ENCODE data around the gene CEP128.

Gene CEP128

GRCh38 chr14:80587096-80587724 lies 354.3 kb downstream of the CEP128 start:
- peak; percentile 5 for DNase-seq

GRCh38 chr14:80586131-80586530 lies 355.4 kb downstream of the CEP128 start:
- DNase-seq = no peak

DNA sequence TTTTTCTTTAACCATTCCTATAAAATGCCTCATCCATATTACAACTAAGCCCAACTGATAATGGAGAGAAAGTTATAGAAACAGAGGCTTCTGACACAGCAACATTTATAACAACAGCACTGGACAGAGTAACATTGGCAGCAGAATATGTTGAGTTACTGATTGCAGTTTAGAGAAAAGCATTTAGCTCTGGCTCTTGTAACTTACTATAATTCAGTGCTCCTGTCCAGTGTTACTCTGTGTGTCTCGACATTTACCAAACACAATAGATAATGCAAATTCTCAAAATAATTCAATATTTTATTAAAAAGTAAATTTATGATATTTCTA lies 356.1 kb downstream of the CEP128 start:
- DNase-seq = no peak

DNA sequence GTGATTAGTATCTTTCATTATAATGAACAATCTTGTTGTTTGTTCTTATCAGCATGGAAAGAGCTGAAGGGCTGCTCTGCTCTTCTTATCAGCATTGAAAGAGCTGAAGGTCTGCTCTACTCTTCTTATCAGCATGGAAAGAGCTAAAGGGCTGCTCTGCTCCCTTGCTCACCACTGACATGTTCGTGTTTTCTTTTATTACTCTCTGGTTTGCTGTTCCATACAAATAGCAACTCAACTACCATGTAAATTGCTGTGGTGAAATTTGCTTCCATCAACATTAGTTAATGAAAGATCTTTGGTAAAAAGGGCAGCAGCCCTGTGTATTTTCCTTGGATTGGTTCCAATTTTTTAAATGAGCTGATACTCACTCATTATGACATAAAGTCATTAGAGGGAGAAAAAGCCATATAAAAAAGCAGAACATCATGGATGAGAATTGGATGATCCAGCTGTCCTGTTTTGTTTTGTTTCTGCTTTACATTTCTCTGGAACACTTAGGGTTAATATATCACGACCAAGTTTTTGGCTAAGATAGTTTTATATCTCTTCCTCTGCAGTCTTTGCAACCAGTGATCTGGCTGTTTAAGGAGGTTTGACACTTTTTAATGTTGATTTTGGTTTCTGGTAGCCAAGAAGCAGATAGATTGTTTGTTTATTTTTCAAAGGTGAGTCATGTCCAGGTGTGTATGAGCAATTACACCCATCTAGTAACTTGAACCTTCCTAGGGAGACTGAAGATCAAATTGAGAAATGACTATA lies 356.6 kb downstream of the CEP128 start:
- DNase-seq = no peak

DNA sequence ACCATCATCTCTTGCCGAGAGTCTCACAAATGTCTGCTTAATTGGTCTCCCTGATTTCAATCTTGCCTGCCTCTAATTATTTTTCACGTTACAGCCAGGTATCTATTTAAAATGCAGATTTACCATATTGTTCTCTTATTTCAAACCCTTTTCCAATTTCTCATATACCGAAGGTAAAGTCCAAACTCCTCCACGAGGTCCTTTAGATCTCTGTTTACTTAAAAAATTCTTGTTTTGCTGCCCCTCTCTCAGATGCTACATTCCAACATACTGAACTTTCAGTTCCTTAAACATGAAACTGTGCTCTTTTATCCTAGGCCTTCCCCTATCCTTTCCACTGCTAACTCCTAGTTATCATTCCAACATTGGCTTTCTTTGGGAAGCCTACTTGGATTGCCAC lies 363.9 kb downstream of the CEP128 start:
- DNase-seq = no peak

GRCh38 chr14:80576401-80576800 lies 365.1 kb downstream of the CEP128 start:
- DNase-seq = no peak

- no peak for DNase-seq
These were observed 365.8 kb downstream of the CEP128 start for GRCh38 chr14:80575763-80576162.

DNA sequence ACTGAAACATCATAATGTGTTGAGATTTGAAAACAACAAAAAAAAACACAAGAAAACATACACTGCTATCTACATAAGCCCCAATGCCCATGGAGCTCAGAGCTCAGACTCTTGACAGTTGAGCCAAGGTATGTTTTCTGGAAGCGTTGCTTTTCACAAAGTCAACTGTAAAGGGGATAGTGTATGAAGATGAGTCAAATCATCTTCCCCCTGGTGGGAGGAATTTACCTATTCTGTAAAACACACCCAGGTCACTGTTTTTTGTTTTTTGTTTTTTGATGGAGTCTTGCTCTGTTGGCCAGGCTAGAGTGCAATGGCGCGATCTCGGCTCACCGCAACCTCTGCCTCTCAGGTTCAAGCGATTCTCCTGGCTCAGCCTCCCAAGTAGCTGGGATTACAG lies 368.9 kb downstream of the CEP128 start:
- no peak for DNase-seq

GRCh38 chr14:80570930-80571298 lies 370.6 kb downstream of the CEP128 start:
- DNase-seq = no peak

GRCh38 chr14:80567905-80568536 lies 373.5 kb downstream of the CEP128 start:
- no peak for DNase-seq

DNA sequence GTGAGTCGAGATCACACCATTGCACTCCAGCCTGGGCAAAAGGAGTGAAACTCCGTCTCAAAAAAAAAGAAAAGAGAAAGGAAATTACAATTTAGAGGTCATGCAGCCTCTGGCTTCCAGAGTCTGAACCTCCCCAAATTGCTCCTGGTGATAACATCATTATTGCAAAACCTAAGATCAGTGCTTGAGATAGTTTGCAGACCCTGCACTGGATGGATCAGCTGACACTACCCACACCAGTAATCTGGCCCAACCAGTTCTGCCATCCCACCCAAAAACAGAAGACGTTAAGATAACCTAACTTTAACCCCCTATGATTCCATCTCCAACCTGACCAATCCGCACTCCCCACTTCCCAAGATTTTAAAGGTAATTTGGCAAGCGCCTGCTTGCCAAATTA lies 376.5 kb downstream of the CEP128 start:
- DNase-seq = no peak

GRCh38 chr14:80564051-80564450 lies 377.5 kb downstream of the CEP128 start:
- no peak for DNase-seq

DNA sequence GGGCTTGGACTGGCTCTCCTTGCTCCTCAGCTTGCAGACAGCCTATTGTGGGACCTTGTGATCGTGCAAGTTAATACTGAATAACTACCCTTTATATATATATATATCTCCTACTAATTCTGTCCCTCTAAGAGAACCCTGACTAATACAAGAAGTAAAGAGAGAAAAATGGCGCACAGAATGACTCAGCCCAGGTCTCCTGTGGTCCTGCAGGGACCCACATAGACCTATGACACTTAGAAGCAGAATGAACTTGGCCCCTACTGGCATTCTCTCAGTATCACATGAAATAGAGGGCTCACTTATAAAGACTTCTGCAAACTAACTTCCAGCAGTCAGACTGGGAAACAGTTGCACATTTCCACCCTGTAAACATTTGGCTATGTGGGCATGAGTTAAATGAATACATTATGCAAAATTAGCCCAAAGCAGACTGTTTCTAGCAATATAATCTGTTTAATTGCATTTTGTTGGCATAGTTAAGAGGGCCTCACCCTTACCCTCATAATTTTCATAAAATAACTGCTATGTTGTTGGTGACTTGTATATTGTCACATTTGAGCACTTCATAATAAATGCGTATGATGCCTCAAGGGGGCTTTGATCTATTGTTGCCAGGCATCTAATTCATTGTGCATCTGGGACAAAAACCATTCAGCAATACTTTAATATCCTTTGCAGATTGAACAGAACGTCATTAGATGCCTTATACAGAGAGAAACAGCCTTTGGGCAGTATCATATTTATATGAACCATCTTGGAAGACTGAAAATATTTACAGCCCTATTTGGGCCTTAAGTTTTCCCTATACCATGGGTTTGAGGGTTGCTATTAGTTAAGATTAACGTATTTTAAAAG lies 380.5 kb downstream of the CEP128 start:
- DNase-seq = no peak

- no peak for DNase-seq
These were observed 387.4 kb downstream of the CEP128 start for GRCh38 chr14:80554139-80554538.

DNA sequence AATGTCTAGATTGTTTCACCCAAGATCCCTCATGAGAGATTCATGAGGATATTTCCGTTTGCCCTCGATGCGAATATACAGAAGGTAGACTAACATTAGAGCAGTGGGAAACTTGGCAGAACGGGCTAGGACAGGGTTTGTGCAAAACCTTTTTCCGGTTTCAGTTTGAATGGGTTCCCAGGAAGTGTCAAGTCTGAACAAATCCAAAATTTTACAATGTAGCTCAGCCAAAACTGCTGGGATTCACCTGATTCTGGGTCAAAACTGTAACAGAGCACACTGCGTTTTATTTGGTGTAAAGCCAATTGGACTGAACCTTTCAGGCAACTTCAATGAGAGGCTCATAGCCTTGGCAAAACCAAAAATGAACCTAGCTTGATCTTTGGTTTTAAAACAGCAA lies 392.4 kb downstream of the CEP128 start:
- DNase-seq = no peak

- DNase-seq = no peak
These were observed 395.3 kb downstream of the CEP128 start for GRCh38 chr14:80545935-80546854.

DNA sequence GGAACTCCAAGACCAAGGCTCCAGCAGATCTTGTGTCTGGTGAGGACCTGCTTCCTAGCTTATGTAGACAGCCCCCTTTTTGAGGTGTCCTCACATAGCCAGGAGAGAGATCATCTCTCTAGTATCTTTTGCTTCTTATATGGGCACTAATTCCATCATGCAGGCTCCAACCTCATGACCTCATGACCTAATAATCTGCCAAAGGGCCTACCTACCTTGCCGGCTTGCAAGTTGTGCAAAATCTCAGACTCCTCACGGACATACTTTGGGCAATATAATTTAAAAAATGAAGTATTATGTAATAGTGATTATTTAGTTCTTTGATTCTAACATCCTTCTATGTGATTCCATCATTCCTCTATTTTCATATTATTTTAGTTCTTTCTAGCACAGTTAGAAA lies 397.2 kb downstream of the CEP128 start:
- DNase-seq = no peak

- DNase-seq = no peak
These were observed 398.3 kb downstream of the CEP128 start for GRCh38 chr14:80543211-80543610.

- DNase-seq = no peak
These were observed 402.7 kb downstream of the CEP128 start for GRCh38 chr14:80538633-80539375.

- DNase-seq = no peak
These were observed 403.9 kb downstream of the CEP128 start for GRCh38 chr14:80537626-80538025.

DNA sequence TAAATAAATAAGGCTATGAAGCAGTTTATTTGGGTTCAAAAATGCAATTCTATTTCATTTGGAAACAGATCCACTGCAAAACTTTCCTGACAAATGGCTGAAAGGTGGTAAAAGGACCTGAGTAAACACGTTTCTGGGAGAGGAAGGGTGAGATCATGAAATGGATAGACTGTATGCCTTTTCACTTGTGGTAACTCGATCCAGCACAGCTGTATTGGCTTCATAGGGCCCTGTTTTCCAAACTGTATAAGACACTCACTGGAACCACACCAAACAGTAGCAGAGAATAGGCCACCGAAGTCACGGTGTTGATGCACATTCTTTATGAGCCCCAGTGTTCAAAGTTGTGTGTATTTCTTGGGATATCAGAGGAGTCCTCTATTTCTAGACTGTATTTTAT lies 405.1 kb downstream of the CEP128 start:
- no peak for DNase-seq

DNA sequence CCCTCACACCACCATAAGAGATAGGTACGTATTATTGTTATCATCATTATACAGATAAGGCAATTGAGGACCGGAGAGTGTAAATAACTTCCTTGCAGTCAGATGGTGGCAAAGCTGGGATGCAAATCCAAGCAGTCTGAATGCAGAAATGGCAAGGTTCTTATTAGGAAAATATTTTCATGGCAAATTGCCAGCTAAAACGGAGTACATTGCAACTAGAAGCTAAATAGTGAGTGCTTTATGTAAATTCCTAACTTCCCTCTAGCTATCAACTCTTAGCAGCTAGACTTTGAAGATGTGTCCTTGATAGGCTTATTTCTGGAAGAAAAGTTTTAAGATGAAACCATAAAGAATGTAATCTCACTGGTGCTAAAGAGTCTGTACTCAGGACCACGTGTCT lies 406.4 kb downstream of the CEP128 start:
- DNase-seq = no peak

Data from suppressor macrophage treated with lipopolysaccharide for 4 hours (primary cell).